Epidermal melanocyte (primary cell): Measurements from ENCODE around the gene SLC35G1.

Experiments
- DNase-seq: peaks from one replicate; pipeline ENCODE4 v3.0.0; 2011; ENCODE audit warnings: low spot score; ENCODE audit not compliant: insufficient read length

SLC35G1 gene

DNA sequence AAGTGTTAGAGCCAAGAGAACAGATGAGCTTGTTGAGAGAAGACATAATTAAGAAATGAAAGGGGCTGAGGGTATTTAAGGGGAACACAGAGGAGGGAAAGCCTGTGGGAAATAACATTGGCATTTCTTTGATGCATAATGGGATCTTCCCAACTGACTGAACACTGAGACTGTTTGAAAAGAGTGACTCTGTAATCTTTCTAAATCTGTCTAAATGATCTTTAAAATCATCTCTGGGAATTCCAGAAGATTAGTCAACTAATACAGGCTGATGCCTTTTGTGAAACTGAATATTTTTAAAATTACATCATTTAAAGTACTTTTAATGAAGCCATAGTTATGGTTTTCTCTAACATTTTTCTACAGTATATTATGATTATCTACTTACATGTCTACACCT, 17.4 kb upstream of the SLC35G1 start:
- no peak for DNase-seq

DNA sequence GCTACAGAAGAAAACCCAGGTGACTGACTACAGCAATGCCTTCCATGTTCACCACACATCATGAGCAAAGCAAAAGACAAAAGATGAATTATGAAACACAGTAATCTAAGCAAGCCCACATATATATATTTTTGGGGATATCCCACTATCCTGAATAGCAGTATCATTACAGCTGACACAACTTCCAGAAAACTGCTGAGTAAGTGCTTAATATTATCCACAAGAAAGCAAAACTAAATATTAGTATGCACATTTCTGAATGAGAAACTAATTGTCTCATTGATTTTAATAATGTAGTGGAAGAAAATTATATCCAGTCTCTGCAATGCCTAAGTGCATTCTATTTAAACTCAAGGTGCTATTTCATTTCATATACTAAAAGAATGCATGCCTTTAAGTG, 14.5 kb upstream of the SLC35G1 start:
- no peak for DNase-seq

DNA sequence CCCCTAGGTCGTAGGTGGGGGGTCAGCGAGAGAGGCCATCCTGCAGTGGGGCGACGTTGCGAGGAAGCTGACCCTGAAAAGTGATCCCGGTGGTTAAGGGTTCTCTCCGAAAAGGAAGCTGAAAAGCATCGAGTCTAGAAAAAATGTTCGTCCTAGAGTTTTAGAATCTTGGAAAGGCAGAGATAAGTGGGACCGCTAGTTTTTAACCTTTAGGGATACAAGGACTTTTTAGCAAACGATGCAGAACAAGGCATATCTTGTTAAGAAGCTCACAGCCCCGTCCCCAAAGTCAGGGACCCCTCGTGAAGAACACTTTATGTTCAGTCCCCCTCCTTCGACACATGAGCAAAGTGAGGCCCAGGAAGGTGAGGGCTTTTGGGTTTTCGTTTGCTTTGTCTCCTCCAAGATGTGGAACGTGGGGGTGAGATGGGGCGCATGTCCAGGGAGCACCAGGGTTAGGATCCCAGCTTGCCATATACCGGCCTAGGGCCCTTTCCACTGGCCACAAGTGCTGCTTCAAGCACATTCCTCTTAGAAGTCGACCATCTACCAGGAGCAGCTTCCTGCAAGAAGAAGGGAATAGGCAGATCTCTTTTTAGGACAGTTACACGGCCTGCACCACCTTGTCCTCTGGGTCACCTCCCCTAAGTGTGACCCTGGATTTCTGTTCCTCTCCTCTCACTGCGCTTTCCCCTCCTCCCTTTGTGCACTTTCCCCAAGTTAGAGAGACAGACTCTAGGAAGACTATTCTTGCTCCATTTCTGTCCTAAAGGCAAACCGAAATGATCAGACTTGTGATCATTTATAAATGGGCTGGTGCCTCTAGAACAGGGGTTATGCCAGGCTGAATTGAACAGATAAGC, 969 bp downstream of the SLC35G1 start:
- no peak for DNase-seq

DNA sequence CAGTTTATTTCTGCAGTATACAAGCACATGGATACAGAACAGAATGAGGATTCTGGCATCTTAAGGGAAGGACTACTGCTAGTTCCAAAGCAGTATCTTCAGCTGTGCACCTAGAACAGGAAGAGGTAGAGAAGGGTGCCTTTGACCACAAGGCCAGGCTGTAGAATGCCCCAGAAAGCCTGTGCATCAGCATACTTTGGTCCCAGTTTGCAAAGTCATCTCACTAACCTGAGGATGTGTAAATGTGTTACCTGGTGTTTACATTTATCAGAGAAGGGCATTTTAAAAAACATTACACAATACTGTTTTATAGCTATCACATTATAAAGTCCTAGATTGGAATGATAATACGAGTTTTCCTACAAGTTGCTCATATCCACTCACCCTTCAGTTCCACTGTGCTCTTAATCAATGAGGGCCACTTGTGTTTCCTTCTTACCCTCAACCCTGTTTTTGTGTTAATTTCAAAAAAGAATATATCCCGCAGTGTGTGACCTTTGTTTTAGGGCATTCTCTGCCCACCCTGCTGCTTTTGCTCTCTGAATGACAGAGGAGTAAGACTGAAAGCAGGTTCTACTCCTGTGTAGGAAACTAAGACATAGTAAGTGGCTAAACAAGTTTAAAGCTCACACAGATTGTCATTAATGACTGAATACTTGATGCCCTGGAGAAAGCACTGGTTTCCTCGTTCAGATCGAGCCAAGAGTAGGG, 3.4 kb downstream of the SLC35G1 start:
- DNase-seq = no peak

DNA sequence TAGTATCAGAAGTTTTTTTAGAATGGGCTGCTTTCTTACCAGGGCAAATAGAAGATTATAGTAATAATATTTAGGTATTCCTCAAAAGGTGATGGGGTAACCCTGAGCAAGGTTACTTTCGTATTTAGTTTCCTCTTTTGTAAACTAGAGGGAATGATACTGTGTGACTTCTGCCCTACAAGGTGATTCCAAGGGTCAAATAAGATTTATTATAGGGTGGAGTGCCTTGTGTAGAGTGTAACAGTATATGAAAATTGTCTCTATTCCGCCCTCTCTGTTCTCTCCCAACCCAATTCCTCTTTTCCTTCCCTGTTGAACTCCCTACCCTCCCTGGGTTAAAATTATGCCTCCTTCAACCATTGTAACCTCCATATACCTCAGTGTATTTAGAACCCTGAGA, 5.3 kb downstream of the SLC35G1 start:
- DNase-seq = no peak

DNA sequence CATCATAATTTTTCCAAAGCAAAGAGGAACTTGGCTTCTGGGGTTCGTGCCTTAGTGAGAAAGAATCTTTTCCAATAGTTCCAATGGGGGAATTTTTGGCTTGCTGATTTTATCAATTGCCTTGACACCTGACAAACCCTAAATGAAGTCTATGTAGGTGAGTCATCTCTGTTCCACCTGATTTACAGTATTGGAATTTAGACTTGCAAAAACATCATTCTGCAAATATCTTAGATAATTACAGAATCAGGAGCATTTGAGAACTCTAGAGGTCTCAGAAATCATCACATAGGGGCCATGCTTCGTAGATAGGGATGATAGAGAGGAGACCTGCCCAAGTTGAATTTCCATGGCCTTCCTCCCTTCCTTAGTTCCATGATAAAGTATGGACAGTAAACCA, 9.3 kb downstream of the SLC35G1 start:
- DNase-seq = no peak

DNA sequence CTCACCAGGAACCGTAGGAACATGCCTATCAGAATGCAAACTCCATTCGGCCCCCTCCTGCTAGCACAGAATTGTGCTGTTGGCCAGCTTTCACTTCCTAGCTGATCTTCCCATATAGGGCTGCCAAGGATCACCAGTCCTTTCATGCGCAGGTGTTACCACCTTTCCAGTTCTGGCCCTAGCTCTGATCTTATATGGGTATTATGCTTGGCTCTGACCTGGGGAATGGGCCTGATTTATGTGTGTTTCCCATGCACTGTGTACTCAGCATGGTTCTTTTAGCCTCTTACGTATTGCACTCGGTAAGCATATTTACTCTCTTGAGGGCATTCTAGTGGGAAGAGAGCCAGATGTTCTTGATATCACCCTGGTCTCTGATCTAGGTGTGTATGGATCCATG, 11.1 kb downstream of the SLC35G1 start:
- DNase-seq = no peak

DNA sequence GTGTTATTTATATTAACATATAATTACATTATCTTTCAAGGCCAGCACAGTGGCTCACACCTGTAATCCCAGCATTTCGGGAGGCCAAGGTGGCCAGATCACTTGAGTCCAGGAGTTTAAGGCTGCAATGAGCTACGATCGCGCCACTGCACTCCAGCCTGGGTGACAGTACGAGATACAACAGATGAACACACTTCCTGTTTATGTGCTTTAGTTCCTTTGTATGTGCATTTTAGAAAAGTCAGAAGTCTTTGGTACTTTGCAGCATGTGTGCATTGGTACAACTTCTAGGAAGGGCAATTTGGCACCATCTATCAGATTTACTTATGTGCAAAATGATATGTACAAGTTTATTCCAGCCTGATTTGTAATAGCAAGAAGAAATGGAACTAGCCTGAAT, 13.3 kb downstream of the SLC35G1 start:
- DNase-seq = no peak

DNA sequence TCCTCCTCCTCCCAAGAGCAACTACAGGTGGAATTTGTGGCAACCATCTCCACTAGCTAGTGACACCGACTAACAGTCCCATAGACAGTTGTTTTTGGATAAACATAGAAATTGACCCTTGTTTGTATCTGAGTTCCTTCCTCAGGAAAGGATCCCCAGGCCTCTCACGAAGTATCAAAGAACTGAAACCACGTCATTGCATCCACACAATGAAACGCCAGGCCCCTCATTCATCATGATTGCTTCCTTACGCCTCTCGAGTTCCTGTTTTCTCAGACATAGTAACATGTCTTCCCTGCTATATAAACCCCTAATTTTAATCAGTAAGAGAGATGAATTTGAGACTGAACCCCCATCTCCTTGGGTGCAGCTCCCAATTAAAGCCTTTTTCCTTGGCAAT, 18.1 kb downstream of the SLC35G1 start:
- no peak for DNase-seq

DNA sequence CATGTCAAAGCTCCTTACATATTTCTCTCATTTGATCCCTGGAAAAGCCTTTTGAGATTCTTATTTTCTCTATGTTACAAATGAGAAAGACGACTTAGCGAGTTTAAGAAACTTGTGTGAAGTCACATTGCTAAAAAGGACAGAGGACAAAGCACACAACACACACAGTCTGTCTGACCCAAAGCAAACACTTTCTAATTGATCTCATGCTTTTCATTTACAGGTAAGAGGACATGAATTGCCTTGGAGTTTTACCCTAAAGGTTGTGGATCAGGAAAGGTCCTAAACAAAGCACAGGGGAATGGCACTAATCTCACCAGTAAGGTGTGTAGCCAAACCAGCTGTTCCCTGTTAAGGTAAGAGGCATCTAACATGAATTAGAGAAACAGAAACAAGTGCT, 18.7 kb downstream of the SLC35G1 start:
- DNase-seq = no peak

DNA sequence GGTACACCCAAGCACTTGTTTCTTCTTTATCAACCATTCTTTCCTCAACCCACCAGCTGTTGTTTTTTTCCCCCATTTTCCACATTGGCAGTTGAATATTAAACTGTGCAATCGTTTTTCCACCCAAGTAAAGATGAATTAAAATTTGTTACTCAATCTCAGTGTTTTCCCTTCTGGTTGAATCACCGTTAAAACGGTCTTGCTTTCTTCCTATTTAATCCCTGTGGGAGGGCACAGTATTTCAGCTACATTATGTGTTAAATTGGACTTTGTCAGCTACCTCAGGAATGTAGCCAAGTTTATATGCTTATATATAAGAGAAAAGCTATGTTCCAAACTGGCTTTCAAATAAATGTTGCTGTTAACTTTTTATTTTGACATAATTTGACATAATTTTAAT, 19.9 kb downstream of the SLC35G1 start:
- no peak for DNase-seq

DNA sequence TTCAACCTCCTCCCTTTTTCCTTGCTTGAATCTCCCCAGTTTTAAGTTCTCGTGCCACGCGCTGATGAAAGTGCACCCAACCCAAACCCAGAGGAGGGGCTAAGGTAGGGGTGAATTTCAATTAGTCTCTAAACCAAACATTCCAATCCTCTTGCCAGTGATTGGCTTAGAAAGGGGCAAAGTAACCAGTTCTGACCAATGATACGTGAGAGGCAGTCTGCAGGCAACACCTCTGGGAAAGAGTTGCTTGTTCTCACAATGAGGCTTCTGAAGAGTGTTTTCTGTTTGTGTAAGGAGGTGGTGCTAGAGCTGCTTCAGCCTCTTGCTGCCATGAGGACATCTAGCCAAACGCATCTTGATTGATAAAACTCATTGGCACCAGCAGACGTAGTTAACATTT, 21.8 kb downstream of the SLC35G1 start:
- DNase-seq = no peak

DNA sequence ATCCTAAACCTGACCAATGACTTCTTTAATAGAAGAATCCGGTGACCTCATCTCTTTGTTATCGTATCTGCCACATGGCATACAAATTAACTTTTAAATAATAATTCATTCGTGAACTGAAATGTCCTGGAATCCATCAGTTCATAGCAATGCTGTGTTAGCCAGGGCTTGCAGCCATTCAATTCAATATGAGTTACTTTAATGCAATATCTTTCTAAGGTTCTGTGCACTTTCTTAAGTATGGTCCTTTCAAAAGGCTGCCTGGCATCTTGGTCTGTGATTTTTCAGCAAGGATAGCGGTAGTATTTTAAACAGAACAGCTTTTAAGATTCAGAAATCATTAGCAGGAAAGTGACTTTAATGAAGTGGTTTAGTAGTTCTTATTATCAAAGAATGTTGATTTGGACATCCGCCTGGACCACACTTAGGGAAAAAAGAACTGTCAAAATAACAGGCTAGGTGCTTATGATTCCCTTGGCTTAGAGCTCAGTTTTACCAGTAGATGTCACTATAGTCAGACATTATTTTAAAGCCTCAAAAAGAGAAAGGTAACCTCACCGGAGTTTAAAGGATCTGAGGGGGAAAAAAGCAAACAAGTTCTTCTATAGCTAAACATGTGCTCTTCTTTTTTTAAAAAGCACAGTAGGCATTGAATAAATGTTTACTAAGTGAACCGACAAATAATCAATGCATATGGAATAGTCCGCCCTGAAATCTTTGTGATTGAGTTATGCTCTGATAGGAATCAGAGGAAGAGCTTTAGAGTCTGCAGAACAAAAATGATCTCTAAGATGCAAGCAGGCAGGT, 22.7 kb downstream of the SLC35G1 start:
- no peak for DNase-seq

DNA sequence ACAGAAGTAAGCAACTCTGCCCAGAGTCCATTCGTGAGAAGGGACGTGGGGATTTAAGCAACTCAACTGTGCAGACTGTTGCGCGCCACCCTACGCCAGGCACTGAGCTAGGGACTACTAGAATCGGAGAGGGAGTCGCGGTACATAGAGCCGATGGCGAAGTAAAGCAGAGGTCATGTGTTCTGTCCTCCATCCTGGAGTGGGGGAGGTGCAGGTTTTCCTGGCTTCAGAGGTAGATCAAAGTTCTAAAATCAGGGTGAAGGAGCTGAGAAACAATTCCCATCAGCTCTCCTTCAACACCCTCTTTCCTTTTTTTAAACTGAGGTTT, 23.2 kb downstream of the SLC35G1 start:
- no peak for DNase-seq

DNA sequence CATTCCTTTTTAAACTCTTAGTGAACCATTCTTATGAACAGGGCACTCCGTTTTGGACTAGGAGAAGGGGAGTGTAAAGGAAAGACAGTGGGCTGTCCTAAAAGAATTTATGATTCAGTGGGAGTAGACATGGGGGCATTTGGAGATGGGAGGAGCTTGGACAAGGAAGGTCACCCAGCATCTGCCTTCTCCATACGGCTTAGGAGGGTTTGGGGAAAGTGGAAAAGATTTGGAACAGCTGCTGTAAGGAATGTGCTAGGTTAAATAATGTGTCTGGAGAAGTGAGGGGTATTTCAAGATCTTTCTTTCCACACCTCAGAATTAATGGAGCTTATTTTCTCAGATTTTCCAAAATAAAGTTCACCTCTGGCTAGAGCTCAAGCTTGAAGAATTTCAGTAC, 24.0 kb downstream of the SLC35G1 start:
- DNase-seq = no peak

DNA sequence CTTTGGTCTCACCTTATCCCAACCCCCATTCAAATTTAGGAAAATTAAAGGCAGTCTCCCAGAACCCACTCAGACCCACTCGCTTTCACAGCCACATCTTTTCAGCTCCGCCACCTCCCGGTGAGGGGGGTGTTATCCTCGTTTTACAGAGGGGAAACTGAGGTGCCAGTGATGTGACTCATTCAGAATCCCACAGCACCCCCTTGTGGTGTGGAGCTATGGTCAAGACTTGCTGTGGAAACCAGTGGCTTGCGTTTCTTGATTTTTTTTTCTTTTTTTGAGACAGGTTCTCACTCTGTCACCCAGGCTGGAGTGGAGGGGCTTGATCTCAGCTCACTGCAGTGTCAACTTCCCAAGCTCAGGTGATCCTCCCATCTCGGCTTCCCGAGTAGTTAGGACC, 27.6 kb downstream of the SLC35G1 start:
- no peak for DNase-seq

DNA sequence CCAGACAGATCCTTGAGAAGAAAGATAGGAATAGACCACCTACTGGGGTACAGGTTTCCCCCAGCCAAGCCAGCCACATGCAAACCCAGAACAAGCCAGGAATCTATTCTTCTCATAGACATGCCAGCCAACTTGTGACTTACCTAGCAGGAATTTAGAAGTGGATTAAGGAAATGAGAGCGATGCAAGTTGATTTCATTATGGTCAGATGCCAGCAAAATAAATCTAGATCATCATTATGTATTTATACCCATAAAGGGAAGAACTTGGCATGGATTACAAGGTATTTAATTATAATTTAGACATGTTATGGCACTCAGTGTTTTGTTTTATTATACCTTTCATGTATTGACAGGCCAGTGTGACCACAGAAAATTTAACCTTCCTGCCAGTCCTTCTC, 32.8 kb downstream of the SLC35G1 start:
- no peak for DNase-seq

DNA sequence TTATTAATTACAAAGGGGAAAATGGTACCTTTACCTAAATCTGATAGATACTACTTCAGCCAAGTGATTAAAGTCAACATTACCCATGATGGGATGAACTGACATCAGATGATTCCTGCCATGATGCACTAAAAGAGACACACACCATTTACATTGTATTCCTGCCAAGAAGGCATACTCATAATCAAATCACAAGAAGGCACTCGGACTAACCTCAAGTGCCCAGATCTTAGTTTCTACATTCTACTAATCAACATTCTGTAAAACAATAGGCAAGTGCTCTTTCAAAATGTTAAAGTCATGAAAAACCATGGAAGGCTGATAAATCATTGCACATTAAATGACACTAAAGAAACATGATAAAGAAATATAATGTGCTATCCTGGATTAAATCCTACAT, 44.4 kb downstream of the SLC35G1 start:
- DNase-seq = no peak

DNA sequence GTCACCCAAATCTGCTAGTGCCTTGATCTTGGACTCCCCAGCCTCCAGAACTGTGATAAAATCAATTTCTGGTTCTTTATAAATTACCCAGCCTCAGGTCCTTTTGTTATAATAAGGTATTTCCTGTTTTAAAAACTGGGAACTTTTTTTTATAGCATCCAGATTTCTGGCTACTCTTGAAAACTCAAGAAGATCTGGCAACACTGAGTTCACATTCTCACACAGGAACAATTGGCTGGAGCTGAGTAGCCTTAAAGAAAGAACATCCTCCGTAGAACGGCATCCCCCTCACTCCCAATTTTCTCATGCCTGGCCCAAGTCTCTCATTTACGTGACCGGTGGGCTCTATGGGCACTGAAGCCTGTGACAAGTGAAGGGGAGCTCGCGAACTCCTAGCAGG, 47.1 kb downstream of the SLC35G1 start:
- DNase-seq = no peak

DNA sequence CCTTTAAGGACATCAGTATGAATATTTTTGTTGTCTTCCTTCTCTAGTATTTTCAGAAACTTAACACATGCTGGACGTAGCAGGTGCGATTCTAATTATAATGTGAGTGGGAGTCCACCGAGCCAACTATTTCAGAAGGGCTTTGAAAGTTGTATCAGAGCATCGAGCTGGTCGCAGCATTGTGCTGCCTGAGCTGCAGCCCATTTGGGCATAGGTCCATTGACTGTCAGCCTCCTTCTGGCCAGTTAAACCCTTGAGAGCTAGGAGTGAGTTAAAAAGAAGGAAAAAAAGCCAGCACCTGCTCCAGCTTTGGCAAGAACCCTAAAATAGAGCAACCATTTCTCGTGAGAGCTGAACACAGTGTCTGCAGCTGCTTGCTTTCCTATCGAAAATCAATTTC, 47.8 kb downstream of the SLC35G1 start:
- DNase-seq = no peak

DNA sequence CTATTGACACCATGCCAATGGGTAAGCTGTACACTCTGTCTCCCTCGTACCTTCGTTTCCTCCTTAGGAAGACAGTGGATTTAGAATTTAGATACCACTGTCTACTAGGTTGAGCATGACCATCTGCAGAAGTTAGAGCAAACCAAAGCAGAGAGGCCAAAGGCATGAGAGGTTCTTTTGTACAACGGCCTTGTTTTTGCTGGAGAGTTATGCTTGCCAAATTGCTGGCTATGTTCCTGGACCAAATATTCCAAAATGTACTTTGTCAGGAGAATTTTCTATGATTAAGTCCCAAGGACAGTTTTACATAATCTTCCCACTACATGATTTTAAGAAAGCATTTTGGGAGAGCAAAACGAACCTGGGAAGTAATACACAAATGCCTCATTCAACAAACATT, 52.0 kb downstream of the SLC35G1 start:
- no peak for DNase-seq

DNA sequence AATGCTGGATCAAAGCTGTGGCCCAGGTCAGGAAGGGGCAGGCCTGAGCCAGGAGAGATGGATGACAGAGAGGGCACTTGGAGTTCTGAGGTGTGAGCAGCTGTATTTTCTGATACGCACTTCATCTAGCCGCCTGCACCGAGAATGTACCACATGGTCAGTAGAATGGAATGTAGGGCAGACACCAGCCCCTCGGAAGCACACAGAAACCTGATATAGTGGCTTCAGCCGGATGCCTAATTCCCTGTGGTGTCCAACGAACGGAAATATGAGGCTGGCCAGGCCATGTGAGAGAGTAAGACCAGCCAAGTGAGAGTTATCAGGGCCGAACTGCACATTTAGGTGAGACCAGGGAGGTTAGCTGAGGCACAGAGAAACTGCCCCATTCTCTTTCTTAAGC, 53.3 kb downstream of the SLC35G1 start:
- no peak for DNase-seq
